Stimulated activated CD8-positive, alpha-beta memory T cell treated with anti-CD3 and anti-CD28 coated beads, Interleukin-12 subunit alpha, Interleukin-12 subunit beta, amount 100 ng/mL, for 24 hours (primary cell): ENCODE data around the gene CCBE1.

Experiments
- DNase-seq: peaks from one replicate; pipeline ENCODE4 v3.0.0-alpha.2; 2020; ENCODE audit errors: extremely low read depth

CCBE1 gene

DNA sequence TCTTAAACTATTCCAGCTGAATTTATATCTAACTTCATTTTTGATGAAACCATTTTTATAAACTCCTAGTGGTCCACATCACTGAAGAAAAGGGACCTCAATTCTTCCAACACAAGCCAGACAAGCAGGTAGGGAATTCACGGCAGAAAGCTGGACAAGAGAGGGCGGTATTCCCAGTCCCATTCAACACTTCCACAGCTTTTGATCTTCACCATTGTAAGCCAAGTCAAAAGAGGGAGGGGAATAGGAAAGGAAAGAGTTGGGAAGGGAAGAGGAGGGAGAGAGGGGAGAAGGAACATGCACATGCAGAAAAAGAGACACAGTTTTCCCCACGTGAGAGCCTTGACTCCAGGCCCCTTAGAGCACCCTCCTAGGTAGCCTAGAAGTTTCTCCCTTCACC is 77.4 kb downstream of the CCBE1 start:
- no peak for DNase-seq

DNA sequence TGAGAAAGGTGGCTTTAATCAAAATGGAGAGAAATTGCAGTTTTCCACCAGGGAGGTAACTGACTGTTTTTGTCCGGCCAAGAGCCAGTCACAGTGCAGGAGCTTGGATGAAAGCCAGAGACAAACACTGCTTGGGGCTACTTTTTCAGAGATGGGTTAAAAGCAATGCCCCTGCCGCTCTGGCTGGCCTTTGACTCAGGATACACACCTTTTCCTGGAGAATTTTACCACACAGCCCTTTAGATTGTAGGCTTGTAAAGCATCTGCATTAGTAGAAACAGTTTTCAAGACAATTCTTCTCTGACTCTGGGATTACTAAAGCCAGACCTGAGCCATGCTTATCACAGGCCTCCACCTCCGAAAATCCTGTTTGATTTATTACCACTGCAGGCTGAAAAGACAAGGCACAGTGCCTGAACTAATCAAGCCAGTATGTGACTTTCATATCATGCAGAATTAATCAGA is 79.7 kb downstream of the CCBE1 start:
- DNase-seq, result no peak

DNA sequence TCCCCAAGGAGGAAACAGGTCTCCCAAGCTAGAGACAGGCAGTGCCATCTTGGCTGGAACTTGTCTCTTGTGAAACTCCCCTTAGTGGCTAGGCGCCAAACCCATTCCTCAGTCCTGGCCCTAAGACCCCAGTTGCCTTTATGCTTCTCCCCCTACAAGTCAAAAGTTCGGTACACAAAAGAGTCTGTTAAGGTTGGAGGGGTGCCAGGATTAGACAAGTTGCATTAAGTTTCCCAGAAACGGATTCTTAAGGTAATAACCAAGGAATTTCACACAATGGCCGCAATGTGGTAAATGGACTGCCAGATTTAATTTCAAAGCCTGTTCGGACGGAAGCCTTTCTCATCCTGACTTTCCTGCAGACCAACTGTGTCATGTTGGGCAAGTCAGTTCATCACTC is 80.7 kb downstream of the CCBE1 start:
- no peak for DNase-seq

DNA sequence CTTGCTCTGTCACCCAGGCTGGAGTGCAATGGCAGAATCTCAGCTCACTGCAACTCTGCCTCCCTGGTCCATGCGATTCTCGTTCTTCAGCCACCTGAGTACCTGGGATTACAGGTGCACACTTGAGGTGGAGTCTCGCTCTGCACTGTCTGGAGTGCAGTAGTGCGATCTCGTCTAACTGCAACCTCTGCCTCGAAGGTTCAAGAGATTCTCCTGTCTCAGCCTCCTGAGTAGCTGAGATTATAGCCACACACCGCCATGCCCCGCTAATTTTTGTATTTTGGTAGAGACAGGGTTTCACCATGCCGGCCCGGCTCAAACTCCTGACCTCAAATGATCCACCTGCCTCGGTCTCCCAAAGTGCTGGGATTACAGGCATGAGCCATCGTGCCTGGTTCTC is 83.3 kb downstream of the CCBE1 start:
- no peak for DNase-seq

DNA sequence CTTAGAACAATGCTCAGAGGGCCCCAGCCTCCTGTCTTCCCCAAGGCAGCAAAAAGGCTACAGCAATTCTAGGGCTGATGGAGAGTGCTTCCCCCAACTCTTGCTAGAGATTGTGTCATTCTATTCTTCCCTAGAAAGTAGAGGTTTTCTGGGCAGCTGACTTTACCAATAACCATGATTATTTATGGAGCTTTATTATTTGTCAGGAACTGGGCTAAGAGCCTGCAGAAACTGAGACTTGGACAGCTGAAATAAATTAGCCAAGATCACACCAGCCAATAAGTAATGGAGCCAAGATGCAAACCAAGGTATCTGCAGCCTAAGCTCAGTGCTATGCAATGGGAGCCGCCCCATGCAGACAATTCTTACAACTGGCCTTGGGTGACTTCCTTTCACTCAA is 84.8 kb downstream of the CCBE1 start:
- DNase-seq, result no peak

DNA sequence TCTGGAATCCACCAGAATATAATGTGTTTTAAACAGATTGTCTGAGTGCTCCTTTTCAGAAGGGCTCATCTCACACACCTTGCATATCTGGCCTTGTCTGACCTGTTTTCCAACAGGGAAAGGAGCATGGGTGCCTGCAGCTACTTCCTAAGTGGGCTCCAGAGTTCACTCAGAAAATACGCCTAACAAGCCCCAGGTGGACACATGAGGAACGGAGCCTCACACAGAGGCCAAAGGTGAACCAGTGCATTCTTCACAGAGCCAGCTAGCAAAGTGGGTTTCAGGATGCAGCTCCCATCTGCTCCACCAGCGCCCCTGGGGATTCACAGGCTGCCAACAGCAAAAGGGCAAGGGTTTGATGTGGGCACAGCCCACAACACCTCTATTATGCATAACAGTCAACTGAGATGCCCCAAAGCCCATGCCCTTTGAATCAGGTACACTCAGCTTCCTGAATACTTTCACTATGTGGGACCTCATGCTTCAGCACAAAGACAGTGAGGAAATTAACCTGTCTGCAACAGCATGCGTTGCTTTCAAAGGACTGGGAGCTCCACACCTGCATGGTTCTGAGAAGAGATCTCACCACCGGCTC is 86.6 kb downstream of the CCBE1 start:
- DNase-seq, result no peak

DNA sequence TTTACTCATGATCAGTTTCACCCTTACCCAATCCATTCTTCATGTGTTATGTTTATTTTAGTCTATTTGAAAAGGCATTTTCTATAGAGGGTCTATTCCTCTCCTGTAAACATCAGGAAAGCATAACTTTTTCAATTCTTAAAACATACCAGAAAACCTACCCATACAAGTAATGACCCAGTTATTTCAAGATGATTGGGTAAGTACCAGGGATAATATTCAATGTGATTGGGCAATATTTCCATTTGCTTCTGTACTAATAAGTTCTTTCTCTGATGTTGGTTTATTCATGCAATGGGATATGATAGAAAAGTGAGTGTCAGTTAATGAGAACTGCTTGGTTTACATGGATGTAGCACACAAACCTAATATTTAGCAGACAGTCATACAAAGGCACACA is 87.6 kb downstream of the CCBE1 start:
- no peak for DNase-seq

DNA sequence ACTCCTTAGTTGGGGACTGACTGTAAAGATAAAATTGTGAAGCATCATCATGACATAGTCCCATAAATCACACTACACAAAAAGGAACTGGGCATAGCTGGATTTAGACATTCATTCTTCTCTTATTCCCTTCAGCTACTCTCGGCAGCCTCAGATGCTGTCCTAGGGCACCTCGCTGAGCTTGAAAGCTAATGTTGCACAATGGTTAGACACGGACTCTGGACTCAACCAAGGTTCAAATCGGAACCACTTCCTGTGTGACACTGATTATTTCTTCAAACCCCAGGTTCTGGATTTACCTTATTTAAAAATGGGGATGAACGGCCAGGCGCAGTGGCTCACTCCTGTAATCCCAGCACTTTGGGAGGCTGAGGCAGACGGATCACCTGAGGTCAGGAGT is 89.8 kb downstream of the CCBE1 start:
- DNase-seq, result no peak

DNA sequence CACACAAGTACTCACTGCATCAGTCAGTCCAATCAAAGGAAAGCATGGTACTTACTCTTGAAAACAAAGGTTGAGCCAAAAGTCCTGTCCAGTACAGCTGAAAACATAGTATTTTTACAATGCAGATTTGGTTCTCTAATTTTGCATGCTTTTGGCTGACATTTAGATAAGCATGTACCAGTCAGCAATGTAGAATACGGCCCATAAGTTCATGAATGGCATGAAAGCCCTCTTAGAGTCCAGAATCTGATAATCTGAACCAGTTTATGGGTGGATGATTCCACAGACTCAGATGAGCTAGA is 90.2 kb downstream of the CCBE1 start:
- DNase-seq, result no peak

DNA sequence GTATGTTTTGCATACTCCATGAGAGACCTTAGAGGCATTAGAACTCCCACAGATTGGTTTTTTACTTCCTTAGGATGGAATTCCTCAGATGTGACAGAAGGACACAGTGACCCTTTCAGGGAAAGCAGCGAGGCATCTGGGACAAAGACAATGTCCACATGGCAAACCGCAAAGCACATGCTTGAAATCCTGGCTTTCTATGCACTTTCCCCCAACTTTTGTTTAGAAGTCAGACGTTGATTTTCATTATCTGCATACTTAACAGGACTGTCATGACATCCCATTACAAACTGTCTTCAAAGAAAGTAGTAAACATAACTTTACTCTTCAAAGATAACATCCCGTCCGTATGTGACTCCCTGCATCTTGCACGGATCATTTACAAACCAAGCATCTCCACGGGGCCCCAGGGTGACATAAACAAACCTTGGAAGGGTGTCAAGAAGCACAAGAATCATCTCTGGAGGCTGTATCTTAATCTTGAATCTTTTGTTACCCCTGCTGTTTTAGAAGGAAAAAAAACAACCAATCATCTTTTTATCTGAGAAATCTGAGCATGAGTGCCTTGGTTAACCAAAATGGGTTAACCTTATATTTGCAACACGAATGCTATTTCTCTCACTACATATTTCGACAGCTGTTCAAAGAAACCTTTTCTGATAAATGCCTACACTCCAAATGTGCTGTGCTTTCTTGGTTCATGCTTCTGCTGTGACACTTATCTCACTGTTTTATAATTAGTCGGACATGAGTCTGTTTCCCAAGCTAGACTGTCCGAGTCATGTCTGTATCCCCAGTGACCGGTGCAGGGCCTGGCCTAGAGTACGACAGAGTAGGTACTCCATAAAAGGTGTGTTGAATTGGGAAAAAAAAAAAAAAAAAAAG is 90.8 kb downstream of the CCBE1 start:
- DNase-seq, result no peak

DNA sequence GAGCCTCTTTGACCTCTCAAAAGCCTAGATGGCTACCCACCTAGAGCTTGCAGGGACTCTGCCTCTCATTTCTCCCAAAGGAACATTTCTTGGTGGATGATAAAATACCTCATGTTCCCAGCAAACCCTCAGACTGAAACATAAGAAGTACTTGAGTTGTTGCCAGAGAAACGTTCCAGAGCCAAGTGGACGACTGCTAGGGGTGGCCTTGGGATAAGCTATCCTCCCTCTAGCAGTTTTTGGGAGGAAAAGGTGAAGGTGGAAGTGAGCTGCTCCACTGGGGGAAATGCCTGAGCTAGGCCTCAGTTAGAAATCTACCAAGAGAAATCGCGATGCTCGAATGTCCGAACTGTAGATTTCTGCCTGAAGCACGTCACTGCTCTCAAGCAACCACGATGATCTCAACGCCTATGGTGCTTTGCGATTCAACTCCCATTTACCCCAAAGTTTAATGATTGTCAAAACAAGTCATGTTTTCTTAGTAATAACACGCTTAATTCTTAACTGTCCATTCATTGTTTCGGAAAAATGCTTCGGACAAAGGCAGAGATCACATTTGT is 91.5 kb downstream of the CCBE1 start:
- no peak for DNase-seq

DNA sequence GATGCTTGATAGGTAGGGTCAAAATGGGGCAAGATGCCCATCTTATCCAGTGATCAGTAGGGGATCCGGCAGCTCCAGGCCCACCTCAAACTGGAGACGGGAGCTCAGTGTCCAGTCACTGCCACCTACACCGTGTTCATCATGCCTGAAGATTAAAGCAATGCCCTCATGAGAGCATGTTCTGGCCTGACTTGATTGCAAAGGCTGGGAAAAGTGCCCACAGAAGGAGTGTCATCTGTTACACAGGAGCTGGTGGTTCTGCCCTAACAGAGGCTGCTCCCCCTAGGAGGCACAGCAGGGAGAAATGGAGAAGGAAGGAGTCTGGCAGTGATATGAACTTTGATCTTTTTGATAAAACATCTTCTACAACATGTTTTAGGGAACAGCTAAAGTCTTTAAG is 92.3 kb downstream of the CCBE1 start:
- DNase-seq, result no peak

DNA sequence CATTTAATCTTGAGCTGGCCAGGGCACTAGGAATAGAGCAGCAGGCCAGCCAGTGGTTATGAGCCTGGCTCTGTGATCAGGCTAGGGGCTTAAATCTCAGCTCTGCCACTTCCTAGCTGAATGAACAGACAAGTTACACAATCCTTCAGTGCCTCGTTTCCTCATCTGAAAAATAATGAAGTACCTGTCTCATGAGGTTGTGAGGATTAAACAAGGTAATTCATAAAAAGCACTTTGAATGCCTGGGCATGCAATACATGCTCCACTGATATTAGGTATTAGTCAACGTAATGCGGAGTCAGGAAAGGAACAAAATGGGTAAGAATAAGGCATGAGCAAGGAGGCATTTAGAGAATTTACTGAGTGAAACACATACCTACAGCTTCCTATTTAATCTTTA is 100.2 kb downstream of the CCBE1 start:
- DNase-seq, result no peak

DNA sequence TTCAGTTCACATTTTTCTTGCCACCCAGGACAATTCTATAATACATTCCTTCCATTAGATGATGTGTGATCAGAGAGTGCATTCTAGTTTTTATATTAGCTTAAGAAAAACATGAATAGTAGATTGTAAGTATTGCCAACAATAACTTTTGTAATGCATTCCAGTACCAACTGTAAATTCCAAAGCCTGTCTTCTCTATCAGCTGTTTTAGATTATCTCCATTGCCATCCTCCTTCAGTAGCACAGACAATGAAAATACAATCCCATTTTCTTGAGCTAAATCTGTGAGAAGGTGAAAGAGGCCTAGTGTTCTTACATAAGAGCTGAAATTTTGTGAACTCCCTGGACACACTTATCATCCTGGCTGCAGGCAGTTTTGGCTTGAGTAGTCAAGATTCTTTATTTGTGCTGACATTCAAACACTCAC is 103.9 kb downstream of the CCBE1 start:
- no peak for DNase-seq

DNA sequence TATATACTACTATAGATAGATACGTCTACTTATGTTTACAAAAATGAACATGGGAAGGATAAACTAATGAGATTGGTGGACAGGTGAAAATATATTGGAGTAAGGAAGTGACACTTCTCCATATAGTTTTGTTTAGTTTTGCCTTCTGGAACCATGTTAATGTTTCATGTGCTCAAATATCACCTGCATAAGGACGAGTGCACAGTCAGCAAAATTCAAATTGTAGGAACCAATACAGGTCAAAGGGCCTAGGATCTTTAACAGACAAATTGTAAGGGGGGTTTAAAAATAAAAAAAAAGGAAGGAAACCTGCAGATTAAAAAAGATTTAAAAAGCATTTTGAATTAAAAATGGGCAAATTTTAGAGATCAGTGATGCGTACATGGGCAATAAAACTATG is 104.6 kb downstream of the CCBE1 start:
- no peak for DNase-seq

DNA sequence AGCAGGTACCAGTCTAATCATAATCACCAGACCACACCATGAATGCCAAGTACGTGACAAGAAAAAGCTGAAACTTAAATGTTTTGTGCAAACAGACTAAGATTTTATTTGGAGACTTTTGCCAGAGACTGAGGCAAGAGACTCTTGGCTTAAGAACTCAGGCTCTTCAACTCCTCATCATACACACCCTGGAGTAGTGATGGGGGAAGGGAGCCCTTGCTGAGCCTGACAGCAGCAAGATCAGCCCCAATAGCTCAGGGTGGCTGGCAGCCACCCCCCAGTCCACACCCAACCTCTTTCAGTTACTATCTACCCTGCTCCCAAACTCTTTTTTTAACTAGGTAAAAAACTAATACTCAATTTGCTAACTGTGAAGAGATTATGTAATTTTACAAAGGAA is 114.8 kb downstream of the CCBE1 start:
- DNase-seq, result no peak

DNA sequence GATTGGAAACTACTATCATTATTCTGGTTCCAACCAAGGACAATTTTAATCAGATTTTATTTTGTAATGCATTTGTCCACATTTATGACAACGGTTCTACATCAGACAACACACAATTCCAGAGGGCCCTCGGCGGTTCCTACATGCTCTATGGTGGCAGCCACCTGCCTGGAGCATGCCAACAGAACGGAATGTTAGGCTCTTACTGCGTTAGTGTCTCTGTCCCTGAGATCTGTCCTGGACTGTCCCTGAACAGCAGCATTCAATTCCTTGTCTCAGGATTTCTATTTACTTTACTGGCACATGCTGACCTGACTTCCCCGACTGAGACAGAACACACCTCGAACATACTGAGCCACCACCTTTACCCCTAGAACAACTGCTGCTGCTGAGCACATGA is 117.7 kb downstream of the CCBE1 start:
- DNase-seq, result no peak

DNA sequence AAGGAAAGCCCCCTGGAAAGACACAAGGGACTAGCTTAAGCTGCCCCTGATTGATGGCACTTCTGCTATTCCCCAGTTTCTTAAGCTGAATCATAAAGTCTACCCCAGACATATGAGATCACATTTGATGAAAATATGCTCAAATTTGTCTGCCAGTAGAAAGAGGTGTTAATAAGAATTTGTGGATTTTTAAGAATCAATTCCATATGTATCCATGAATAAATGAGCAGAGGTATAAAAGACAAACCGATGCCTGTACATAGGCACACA is 119.9 kb downstream of the CCBE1 start:
- DNase-seq, result no peak

DNA sequence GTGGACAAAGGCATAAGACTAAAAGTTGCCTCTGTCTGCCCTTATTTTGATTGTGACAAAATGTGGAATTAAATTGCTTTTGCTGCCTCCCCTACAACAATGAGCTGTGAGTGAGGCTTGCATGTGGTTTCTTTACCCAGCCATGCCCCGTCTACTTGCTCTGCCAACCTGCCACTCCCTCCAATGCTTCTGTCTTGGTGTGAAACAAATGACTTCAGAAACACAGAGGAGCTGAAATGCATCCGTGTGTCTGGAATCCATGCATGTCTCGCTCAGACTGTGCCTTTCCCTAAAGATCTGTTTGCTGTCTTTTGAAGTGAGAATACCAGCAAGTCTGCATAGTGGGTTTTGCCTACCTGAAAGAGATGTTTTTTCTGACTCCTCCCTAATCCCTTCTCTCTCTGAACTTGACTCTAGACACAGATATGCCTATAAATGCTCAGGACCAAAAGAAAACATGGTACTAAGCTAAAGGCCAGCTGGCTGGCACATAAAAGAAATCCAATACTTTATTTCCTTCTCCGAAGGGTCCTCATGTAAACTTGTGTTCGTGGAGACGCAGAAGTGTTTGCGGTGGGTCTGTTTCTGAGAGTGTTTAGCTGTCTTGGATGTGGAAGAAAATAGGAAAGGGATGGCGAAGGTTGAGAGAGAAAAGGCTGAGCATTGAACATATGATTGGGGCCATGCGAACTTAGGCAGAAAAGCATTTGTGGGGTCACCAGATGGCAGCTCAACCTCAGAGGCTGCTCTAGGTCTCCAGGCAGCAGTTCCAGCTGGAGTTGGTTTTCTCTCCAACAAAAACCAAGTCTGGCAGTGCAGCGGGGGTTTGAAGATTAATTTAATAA is 120.5 kb downstream of the CCBE1 start:
- DNase-seq, result no peak

DNA sequence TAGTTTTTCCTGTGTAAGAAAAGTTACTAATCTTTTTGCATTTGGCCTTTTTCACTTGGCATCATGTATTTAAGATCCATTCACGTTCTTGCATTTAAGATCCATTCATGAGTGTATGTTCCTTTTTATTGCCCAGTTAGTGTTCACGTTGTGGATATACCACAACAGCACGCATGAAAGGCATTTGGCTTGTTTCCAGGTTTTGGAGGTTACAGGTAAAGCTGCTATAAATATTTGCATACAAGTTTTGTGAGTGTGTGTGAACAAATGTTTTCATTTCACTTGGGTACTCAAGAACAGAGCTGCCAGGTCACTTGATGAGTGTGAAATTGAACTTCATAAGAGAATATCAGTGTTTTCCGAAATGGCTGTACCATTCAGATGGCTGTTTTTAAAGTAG is 121.2 kb downstream of the CCBE1 start:
- no peak for DNase-seq

DNA sequence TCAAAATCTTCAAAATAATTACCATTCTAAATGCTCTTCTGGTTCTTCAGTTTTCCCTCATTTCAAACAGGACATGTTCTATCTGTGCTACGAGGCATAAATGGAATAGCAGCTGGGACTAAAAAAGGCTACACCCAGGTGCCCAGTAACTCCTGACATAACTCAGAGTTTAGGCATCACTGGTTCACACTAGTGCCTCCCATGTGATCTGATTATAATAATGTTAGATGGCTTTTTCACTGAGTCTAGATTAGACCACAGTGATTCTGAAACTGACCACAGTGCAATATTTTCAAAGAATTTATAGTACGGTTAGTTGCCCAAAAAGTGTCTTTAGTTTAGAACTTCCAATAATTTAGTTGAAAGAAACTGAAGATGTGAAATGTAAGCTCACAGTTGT is 123.3 kb downstream of the CCBE1 start:
- no peak for DNase-seq

DNA sequence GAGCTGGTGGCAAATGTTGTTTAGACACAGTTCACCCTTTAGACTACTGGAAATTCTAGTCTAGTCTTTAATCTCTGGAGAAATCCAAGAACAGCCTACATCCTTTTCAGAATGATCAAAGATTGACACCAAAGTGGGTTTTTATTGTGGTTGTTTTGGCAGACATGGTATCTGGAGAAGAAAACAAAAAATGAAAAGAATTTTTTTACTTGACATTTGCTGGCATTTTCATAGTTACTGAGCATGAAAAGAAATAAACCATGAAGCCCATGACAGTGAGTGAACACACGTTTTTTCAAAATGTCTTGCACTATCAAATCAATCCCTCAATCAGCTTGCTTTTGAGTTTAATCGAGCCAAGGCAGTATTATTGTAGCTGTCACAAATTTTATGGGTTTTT is 125.3 kb downstream of the CCBE1 start:
- DNase-seq, result no peak

DNA sequence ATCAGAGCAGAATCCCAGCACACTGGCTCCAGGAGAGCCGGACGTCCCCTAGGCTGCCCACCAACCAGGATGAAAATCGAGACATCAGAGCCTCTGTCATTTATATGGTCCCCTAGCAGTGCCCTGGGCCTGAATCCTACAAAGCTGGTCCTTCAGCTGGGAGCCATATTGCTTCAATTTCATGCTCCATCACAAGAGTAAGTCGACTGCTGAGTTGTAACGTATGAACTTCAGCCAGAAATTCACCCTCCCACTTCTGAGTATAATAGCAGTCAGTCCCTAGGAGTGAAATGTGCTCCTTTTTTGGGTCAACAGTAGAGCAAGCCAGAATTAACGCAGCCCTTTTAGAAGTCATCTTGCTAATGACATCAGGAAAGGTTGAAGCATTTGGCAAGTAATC is 126.4 kb downstream of the CCBE1 start:
- no peak for DNase-seq
